ENCODE measurements around the gene HSH2D.
"Not testable (repeated sequence)": the region's sequence is repeated elsewhere in the genome, so short reads cannot be mapped to it uniquely, and the experiment has no call there.

Gene HSH2D

DNA sequence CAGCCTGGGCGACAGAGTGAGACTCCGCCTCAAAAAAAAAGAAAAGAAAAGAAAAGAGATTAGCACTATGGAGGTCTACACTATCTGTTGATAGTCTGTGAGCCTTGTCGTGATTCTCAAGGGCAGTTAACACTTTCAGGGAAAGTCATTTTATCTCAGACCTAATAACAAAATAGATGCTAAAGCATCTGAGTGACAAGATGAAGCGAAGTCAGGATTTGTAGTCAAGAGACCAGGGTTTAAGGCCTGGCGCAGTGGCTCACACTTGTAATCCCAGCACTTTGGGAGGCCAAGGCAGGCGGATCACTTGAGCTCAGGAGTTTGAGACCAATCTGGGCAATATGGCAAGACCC is 45.1 kb upstream of the HSH2D start:
- Histone ChIP-seq H3K27ac (ENCODE audit: poor library complexity, severe bottlenecking) (no peak overlapping the region), H3K9me3 (ENCODE audit: severe bottlenecking) (no peaks in the 10 kb centered on the region), H3K27me3 (ENCODE audit: insufficient read depth, poor library complexity, severe bottlenecking) (no peaks in the 10 kb centered on the region), H3K36me3 (ENCODE audit: low read depth) (peaks cover 100% of the 10 kb centered on the region), H3K4me1 (ENCODE audit: insufficient read depth, poor library complexity, severe bottlenecking) (no peaks in the 10 kb centered on the region), H3K4me3 (ENCODE audit: severe bottlenecking) (no peak overlapping the region)
- TF ChIP-seq, protein P1, sequence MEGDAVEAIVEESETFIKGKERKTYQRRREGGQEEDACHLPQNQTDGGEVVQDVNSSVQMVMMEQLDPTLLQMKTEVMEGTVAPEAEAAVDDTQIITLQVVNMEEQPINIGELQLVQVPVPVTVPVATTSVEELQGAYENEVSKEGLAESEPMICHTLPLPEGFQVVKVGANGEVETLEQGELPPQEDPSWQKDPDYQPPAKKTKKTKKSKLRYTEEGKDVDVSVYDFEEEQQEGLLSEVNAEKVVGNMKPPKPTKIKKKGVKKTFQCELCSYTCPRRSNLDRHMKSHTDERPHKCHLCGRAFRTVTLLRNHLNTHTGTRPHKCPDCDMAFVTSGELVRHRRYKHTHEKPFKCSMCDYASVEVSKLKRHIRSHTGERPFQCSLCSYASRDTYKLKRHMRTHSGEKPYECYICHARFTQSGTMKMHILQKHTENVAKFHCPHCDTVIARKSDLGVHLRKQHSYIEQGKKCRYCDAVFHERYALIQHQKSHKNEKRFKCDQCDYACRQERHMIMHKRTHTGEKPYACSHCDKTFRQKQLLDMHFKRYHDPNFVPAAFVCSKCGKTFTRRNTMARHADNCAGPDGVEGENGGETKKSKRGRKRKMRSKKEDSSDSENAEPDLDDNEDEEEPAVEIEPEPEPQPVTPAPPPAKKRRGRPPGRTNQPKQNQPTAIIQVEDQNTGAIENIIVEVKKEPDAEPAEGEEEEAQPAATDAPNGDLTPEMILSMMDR (IDR thresholded peaks at IDR 0.05; ENCODE audit: poor library complexity, severe bottlenecking): no peak
- DNase-seq (ENCODE audit: low spot score): no peak
- no peak for ATAC-seq (ENCODE audit: low read depth)

DNA sequence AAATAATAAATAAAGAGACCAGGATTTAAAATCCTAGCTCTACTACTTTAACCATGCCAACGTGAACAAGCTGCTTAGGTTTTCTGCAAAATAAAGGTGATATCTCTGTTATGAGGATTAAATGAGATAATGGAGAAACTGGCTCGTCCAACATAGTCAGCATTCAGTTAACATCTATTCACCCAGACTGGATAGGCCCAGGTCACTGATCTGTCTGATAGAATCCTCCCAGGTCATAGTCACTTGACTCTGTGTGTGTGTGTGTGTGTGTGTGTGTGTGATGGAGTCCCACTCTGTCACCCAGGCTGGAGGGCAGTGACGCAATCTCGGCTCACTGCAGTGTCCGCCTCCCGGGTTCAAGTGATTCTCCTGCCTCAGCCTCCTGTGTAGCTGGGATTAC is 44.7 kb upstream of the HSH2D start:
- Histone ChIP-seq H3K4me3 (ENCODE audit: severe bottlenecking) (no peak overlapping the region), H3K36me3 (ENCODE audit: low read depth) (peaks cover 98% of the 10 kb centered on the region), H3K4me1 (ENCODE audit: insufficient read depth, poor library complexity, severe bottlenecking) (no peaks in the 10 kb centered on the region), H3K27ac (ENCODE audit: poor library complexity, severe bottlenecking) (no peak overlapping the region), H3K9me3 (ENCODE audit: severe bottlenecking) (no peaks in the 10 kb centered on the region), H3K27me3 (ENCODE audit: insufficient read depth, poor library complexity, severe bottlenecking) (no peaks in the 10 kb centered on the region)
- TF ChIP-seq, protein P1 (IDR thresholded peaks at IDR 0.05; ENCODE audit: poor library complexity, severe bottlenecking): no peak
- DNase-seq (ENCODE audit: low spot score) (no peak), ATAC-seq (ENCODE audit: low read depth) (no peak)

DNA sequence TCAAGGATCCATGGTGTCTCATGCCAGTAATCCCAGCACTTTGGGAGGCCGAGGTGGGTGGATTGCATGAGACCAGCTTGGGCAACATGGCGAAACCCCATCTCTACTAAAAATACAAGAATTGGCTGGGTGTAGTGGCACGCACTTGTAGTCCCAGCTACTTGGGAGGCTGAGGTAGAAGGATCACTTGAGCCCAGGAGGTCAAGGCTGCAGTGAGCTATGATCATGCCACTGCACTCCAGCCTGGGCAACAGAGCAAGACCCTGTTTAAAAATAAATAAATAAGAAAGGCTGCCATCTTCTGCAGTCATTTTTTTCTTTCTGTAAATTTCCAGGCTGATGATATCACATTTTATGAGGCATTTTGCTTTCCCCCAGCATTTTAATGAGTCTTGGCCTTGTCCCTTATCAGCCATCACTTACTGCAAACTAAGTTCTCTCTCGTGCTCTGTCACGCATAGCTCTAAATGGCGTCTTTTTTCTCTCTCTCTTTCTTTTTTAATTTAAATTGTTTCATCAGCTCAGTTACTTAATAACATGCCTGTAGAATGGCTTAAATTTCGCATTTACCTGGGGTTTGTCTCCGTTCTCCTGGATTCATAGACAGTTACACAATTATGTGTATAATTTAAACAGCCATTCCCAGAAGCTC is 44.0 kb upstream of the HSH2D start:
- ATAC-seq (ENCODE audit: low read depth); H3K9me3 ChIP-seq (ENCODE audit: severe bottlenecking); H3K27ac ChIP-seq (ENCODE audit: poor library complexity, severe bottlenecking); H3K4me1 ChIP-seq (ENCODE audit: insufficient read depth, poor library complexity, severe bottlenecking); H3K27me3 ChIP-seq (ENCODE audit: insufficient read depth, poor library complexity, severe bottlenecking); H3K4me3 ChIP-seq (ENCODE audit: severe bottlenecking); DNase-seq (ENCODE audit: low spot score): not testable (repeated sequence)
- peaks cover 92% of the 10 kb centered on the region for H3K36me3 ChIP-seq (ENCODE audit: low read depth)

DNA sequence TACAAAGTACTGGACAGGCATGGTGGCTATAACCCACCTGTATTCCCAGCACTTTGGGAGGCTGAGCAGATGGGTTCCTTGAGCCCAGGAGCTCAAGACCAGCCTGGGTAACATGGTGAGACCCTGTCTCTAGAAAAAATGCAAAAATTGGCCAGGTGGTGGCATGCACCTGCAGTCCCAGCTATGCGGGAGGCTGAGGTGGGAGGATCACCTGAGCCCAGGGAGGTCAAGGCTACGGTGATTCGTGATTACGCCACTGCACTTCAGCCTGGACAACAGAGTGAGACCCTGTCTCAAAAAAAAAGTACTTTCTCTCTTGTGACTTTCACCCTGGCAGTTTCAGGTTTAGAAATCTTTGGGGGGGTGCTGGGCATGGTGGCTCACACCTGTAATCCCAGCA is 43.0 kb upstream of the HSH2D start:
- TF ChIP-seq, protein P1 (IDR thresholded peaks at IDR 0.05; ENCODE audit: poor library complexity, severe bottlenecking): no peak
- ATAC-seq (ENCODE audit: low read depth): no peak
- H3K36me3 ChIP-seq (ENCODE audit: low read depth): peaks cover 81% of the 10 kb centered on the region

DNA sequence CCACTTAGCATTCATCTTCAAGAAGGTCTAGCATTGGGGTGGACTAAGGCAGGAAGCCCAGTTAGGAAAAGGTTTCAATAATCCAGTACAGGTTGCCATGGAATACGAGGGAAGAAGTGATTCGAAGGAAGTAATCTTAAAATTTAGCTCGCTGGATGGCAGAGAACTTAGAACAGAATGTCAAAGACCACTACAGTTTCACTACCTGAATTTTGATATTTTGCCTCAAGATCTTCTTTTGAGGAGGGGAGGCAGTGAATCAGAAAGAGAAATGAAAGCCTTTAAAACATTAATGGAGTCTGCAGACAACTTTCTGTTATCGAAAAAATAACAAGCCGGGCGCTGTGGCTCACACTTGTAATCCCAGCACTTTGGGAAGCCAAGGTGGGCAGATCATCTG is 38.8 kb upstream of the HSH2D start:
- no peak overlapping the region for H3K27ac ChIP-seq (ENCODE audit: poor library complexity, severe bottlenecking)
- peaks cover 39% of the 10 kb centered on the region for H3K36me3 ChIP-seq (ENCODE audit: low read depth)
- DNase-seq (ENCODE audit: low spot score): no peak
- no peak for ATAC-seq (ENCODE audit: low read depth)
- TF ChIP-seq, protein P1 (IDR thresholded peaks at IDR 0.05; ENCODE audit: poor library complexity, severe bottlenecking): no peak
- no peaks in the 10 kb centered on the region for H3K27me3 ChIP-seq (ENCODE audit: insufficient read depth, poor library complexity, severe bottlenecking)
- H3K9me3 ChIP-seq (ENCODE audit: severe bottlenecking): no peaks in the 10 kb centered on the region
- H3K4me3 ChIP-seq (ENCODE audit: severe bottlenecking): no peak overlapping the region
- no peaks in the 10 kb centered on the region for H3K4me1 ChIP-seq (ENCODE audit: insufficient read depth, poor library complexity, severe bottlenecking)

More for the DNA sequence above, 43.0 kb upstream of the HSH2D start:
- H3K27me3 ChIP-seq (ENCODE audit: insufficient read depth, poor library complexity, severe bottlenecking): no peaks in the 10 kb centered on the region
- DNase-seq (ENCODE audit: low spot score): no peak
- H3K9me3 ChIP-seq (ENCODE audit: severe bottlenecking): no peaks in the 10 kb centered on the region
- H3K27ac ChIP-seq (ENCODE audit: poor library complexity, severe bottlenecking): no peak overlapping the region
- H3K4me3 ChIP-seq (ENCODE audit: severe bottlenecking): no peak overlapping the region
- H3K4me1 ChIP-seq (ENCODE audit: insufficient read depth, poor library complexity, severe bottlenecking): no peaks in the 10 kb centered on the region
